ENCODE data around the gene IL6.

The IL6 gene

DNA sequence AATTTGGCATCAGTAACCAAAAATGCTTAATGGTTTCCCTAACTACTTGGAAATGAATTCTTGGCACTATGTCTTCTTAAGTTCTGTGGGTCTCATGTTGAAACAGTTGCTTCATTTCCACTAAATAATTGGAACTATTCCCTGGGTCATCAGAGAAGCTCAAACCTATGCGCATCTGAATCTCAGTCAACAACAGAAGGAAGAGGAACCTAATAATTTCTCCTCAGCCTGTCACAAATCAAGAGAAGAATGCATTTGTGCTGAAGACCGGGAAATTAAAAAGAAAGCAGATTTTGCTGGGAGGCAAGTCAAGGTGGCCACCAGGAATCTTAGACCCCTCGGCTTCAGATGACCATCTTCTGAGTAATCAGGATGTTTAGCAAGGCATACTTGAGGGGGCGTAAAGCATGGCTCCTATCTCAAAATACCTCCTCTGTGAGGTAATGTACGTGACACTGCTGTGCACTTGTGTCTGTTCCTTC is 54.3 kb downstream of the IL6 start:
- Histone ChIP-seq H4K8ac (ENCODE audit: low read depth, low read length) (no peak overlapping the region), H3K79me1 (ENCODE audit: low read depth, low read length) (no peaks in the 10 kb centered on the region), H3K4me1 (ENCODE audit: control insufficient read depth in 2 of 2, insufficient read depth in 1 of 2, low read depth in 1 of 2, low read length in 2 of 2) (peaks cover 0 to 2% of the 10 kb centered on the region in 2 donors), H3K9me3 (replicated peaks in 1 of 2; ENCODE audit: control insufficient read depth in 2 of 2, insufficient read depth in 1 of 2, low read depth in 1 of 2, low read length in 2 of 2) (no peaks in the 10 kb centered on the region), H3K4me2 (ENCODE audit: insufficient read depth, low read length, poor library complexity, severe bottlenecking) (no peak overlapping the region), H3K4me3 (ENCODE audit: low read length in 2 of 2) (no peak overlapping the region), H2BK5ac (ENCODE audit: low read length) (no peak overlapping the region), H3K27me3 (ENCODE audit: control insufficient read depth in 3 of 3, insufficient read depth in 3 of 3, low read depth in 1 of 3, low read length in 3 of 3) (no peaks in the 10 kb centered on the region), H2BK12ac (ENCODE audit: low read length) (no peak overlapping the region), H2AK5ac (ENCODE audit: low read depth, low read length) (no peak overlapping the region), H3K23ac (ENCODE audit: low read depth, low read length, poor library complexity) (no peak overlapping the region), H3K4ac (ENCODE audit: low read length) (no peak overlapping the region), H2BK15ac (ENCODE audit: low read length) (no peak overlapping the region), H3K18ac (ENCODE audit: low read length) (no peak overlapping the region), H2AFZ (ENCODE audit: low read length) (no peak overlapping the region), H3K36me3 (replicated peaks in 1 of 2; ENCODE audit: control insufficient read depth in 2 of 2, insufficient read depth in 2 of 2, low read length in 2 of 2) (no peaks in the 10 kb centered on the region), H3K14ac (ENCODE audit: low read length) (no peak overlapping the region), H3K9ac (ENCODE audit: low read depth, low read length, poor library complexity) (no peak overlapping the region), H3K27ac (replicated peaks; ENCODE audit: low read length) (no peak overlapping the region), H4K91ac (ENCODE audit: low read depth, low read length, poor library complexity) (no peak overlapping the region), H2BK120ac (ENCODE audit: low read depth, low read length) (no peak overlapping the region)
- WGBS, 2 donors (ENCODE audit: extremely low coverage in 2 of 2, insufficient read length in 2 of 2, insufficient replicate concordance in 1 of 2): no CpG with 5 or more reads among the region's 5 CpGs
- no peak for DNase-seq (ENCODE audit: low spot score)

Measured in neuronal stem cell (in vitro differentiated cells).